Neuronal stem cell (in vitro differentiated cells): Measurements from ENCODE around the gene MUC12.
"Not testable (repeated sequence)": the region's sequence is repeated elsewhere in the genome, so short reads cannot be mapped to it uniquely, and the experiment has no call there.

Experiments used
- DNase-seq: peaks from one replicate; pipeline ENCODE4 v3.0.0-alpha.2; 2013; ENCODE audit warnings: low spot score
- H2AFZ ChIP-seq: one replicate; pipeline ENCODE4 v1.6.1; 2013; ENCODE audit warnings: mild to moderate bottlenecking, low read length, inconsistent platforms
- H2AK5ac ChIP-seq: 2 replicates; pipeline ENCODE4 v1.6.1; 2013; ENCODE audit warnings: low read depth, mild to moderate bottlenecking, inconsistent platforms, low read length, moderate library complexity, mixed read lengths
- H2BK120ac ChIP-seq: 2 replicates; pipeline ENCODE4 v1.6.1; 2013; ENCODE audit warnings: low read depth, mild to moderate bottlenecking, inconsistent platforms, low read length, moderate library complexity, mixed read lengths
- H2BK12ac ChIP-seq: one replicate; pipeline ENCODE4 v1.6.1; 2013; ENCODE audit warnings: low read length, inconsistent platforms
- H2BK15ac ChIP-seq: 2 replicates; pipeline ENCODE4 v1.6.1; 2013; ENCODE audit warnings: mild to moderate bottlenecking, low read length, inconsistent platforms, mixed read lengths
- H2BK5ac ChIP-seq: one replicate; pipeline ENCODE4 v1.6.1; 2013; ENCODE audit warnings: inconsistent platforms, mild to moderate bottlenecking, low read length, moderate library complexity
- H3K14ac ChIP-seq: one replicate; pipeline ENCODE4 v1.6.1; 2013; ENCODE audit warnings: low read length, inconsistent platforms
- H3K18ac ChIP-seq: 2 replicates; pipeline ENCODE4 v1.6.1; 2013; ENCODE audit warnings: low read length, inconsistent platforms
- H3K23ac ChIP-seq: 2 replicates; pipeline ENCODE4 v1.6.1; 2013; ENCODE audit warnings: low read depth, mild to moderate bottlenecking, mixed read lengths, low read length, inconsistent platforms; ENCODE audit not compliant: poor library complexity
- H3K27ac ChIP-seq: replicated peaks from 3 replicates; pipeline ENCODE4 v1.5.1; 2013; ENCODE audit warnings: low read length, inconsistent platforms
- H3K27me3 ChIP-seq, 3 experiments: 2 replicates each; pipeline ENCODE4 v1.6.1; 2013; ENCODE audit warnings: low read length in 3 of 3, mild to moderate bottlenecking in 2 of 3, inconsistent platforms in 1 of 3, low read depth in 1 of 3, mixed read lengths in 1 of 3, moderate library complexity in 1 of 3; ENCODE audit not compliant: control insufficient read depth in 3 of 3, insufficient read depth in 3 of 3
- H3K36me3 ChIP-seq, 2 donors: replicated peaks in 1 of 2; 2 replicates each; pipeline ENCODE4 v1.6.1; 2013; ENCODE audit warnings: low read length in 2 of 2; ENCODE audit not compliant: control insufficient read depth in 2 of 2, insufficient read depth in 2 of 2
- H3K4ac ChIP-seq: 2 replicates; pipeline ENCODE4 v1.6.1; 2013; ENCODE audit warnings: inconsistent platforms, mild to moderate bottlenecking, low read length, moderate library complexity
- H3K4me1 ChIP-seq, 2 donors: 1 replicate in 1 of 2; 2 replicates in 1 of 2; pipeline ENCODE4 v1.6.1; 2013; ENCODE audit warnings: low read length in 2 of 2, low read depth in 1 of 2; ENCODE audit not compliant: control insufficient read depth in 2 of 2, insufficient read depth in 1 of 2
- H3K4me2 ChIP-seq: one replicate; pipeline ENCODE4 v1.6.1; 2013; ENCODE audit warnings: mild to moderate bottlenecking, low read length, inconsistent platforms; ENCODE audit not compliant: insufficient read depth, poor library complexity, severe bottlenecking
- H3K4me3 ChIP-seq, 2 donors: 2 replicates each; pipeline ENCODE4 v1.5.1; 2013; ENCODE audit warnings: low read length in 2 of 2, mild to moderate bottlenecking in 2 of 2, inconsistent platforms in 1 of 2, moderate library complexity in 1 of 2
- H3K79me1 ChIP-seq: one replicate; pipeline ENCODE4 v1.6.1; 2013; ENCODE audit warnings: low read depth, mild to moderate bottlenecking, inconsistent platforms, low read length, moderate library complexity
- H3K9ac ChIP-seq: one replicate; pipeline ENCODE4 v1.6.1; 2013; ENCODE audit warnings: mild to moderate bottlenecking, low read depth, low read length, inconsistent platforms; ENCODE audit not compliant: poor library complexity
- H3K9me3 ChIP-seq, 2 donors: replicated peaks in 1 of 2; 2 replicates each; pipeline versions ENCODE3 to v1.6.1; 2013; ENCODE audit warnings: low read length in 2 of 2, mild to moderate bottlenecking in 2 of 2, inconsistent platforms in 1 of 2, low read depth in 1 of 2, mixed read lengths in 1 of 2, moderate library complexity in 1 of 2; ENCODE audit not compliant: control insufficient read depth in 2 of 2, insufficient read depth in 1 of 2
- H4K8ac ChIP-seq: one replicate; pipeline ENCODE4 v1.6.1; 2013; ENCODE audit warnings: low read depth, mild to moderate bottlenecking, inconsistent platforms, low read length, moderate library complexity
- H4K91ac ChIP-seq: one replicate; pipeline ENCODE4 v1.6.1; 2013; ENCODE audit warnings: low read length, low read depth, mild to moderate bottlenecking, inconsistent platforms; ENCODE audit not compliant: poor library complexity
- WGBS, 2 donors: extraction: QIAGEN DNeasy Blood & Tissue Kit; methylation state at CpG; one replicate each; pipeline ENCODE4 v1.1.7; 2013; ENCODE audit warnings: missing lambda C conversion rate in 2 of 2, mixed read lengths in 1 of 2; ENCODE audit not compliant: insufficient read length in 2 of 2, insufficient replicate concordance in 1 of 2; ENCODE audit errors: extremely low coverage in 2 of 2; 5-methylcytosine and 5-hydroxymethylcytosine counted together

Gene MUC12

DNA sequence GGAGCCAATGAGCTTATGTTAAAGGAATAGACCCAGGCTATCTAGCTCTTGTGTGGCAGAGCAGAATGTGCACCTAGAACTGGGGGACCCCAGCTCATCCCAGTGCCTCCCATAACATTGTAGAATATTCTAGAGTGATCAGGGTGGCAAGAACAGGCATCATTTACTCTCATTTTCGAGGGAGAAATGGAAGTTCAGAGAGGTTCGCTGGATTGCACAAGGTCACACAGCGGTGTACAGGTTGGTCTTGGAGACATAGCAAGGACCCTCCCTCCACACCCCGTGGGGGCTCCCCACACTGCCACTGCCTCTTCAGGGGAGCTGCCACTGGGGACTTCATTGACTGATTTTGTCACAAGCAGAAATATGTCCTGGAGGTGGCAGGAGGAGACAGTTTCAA is 8.9 kb downstream of the MUC12 start:
- no CpG with 5 or more reads among the region's 4 CpGs for WGBS, 2 donors
- no peaks in the 10 kb centered on the region for H3K9me3 ChIP-seq

DNA sequence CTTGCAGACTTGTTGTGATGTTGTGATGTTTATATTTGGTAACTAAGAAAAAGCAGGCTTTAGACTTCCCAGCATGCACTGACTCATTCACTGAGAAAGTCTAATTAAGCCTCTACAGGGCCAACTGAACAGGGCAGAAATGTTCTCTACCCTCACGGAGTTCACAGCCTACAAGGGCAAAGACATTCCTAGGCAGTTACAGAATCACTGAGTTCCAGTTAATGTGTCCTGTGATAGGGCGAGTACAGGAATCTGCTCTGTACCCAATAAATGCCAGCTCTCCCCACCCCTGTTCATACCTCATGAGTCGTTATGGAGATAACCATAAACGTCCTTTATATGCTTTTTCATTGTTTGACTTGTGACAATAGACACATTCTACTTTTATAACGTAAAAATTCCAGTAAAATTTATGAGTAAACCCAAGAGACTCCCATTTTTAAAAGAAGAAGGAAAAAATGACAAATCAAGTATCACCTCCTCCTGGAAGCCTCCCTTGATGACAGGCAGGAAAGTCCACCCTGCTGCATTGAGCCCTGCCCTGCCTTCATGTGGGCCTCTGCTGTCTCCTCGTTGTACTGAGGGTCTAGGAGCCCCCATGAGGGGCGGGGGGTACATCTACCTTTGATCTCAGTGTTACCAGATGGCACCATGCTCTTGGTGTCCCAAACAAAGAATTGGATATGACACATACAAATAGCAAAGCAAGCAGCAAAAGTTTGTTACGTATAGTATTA is 14.3 kb downstream of the MUC12 start:
- Histone ChIP-seq H3K27me3 (no peaks in the 10 kb centered on the region), H3K23ac (no peak overlapping the region), H3K27ac (no peak overlapping the region), H3K4me3 (no peak overlapping the region), H4K91ac (no peak overlapping the region), H3K4me1 (peaks cover 0 to 5% of the 10 kb centered on the region in 2 donors), H3K18ac (no peak overlapping the region), H2BK12ac (no peak overlapping the region), H3K9ac (no peak overlapping the region), H3K9me3 (peaks cover 0 to 5% of the 10 kb centered on the region in 2 donors), H2BK5ac (no peak overlapping the region), H2AK5ac (no peak overlapping the region), H2AFZ (no peak overlapping the region), H3K36me3 (no peaks in the 10 kb centered on the region), H3K14ac (no peak overlapping the region), H3K79me1 (no peaks in the 10 kb centered on the region), H2BK15ac (no peak overlapping the region), H3K4ac (no peak overlapping the region), H3K4me2 (no peak overlapping the region), H4K8ac (no peak overlapping the region), H2BK120ac (no peak overlapping the region)
- WGBS, 2 donors = no CpG with 5 or more reads among the region's 8 CpGs
- DNase-seq = no peak

More for the DNA sequence above, 8.9 kb downstream of the MUC12 start:
- Histone ChIP-seq H3K27ac (no peak overlapping the region), H3K4me2 (no peak overlapping the region), H3K9ac (no peak overlapping the region), H2BK120ac (no peak overlapping the region), H2BK5ac (no peak overlapping the region), H4K8ac (no peak overlapping the region), H3K14ac (no peak overlapping the region), H3K18ac (no peak overlapping the region), H3K4ac (no peak overlapping the region), H2AK5ac (no peak overlapping the region), H3K27me3 (no peaks in the 10 kb centered on the region), H3K4me1 (peaks cover 0 to 8% of the 10 kb centered on the region in 2 donors), H2BK15ac (no peak overlapping the region), H2AFZ (no peak overlapping the region), H3K79me1 (no peaks in the 10 kb centered on the region), H4K91ac (no peak overlapping the region), H3K36me3 (no peaks in the 10 kb centered on the region), H3K23ac (no peak overlapping the region), H3K4me3 (no peak overlapping the region), H2BK12ac (no peak overlapping the region)
- DNase-seq = no peak

DNA sequence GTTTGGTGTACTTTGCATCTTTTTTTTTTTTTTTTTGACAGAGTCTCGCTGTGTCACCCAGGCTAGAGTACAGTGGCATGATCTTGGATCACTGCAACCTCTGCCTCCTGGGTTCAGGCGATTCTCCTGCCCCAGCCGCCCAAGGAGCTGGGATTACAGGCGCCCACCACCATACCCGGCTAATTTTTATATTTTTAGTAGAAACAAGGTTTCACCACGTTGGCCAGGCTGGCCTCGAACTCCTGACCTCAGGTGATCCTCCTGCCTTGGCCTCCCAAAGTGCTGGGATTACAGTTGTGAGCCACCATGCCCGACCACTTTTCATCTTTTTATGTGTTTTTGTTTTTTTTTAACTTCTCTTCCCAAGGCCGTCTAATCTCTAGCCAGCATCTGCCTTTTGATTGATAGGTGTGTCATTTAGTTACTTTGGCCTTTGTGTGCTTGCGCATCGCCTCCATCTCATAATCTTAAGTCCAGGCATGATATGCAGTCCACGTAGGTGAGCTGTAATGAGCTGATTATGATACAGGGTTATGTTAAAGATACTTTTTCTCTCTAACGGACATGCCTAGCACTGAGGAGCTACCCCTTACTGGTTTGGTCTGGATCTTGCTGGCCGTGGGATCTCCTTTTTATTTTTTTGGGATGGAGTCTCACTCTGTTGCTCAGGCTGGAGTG is 15.0 kb downstream of the MUC12 start:
- not testable (repeated sequence) for H2BK120ac ChIP-seq, H3K9ac ChIP-seq, H3K27me3 ChIP-seq, H3K79me1 ChIP-seq, H3K36me3 ChIP-seq, H3K27ac ChIP-seq, H3K4me3 ChIP-seq, H3K9me3 ChIP-seq, H4K91ac ChIP-seq, H3K14ac ChIP-seq, H2AFZ ChIP-seq, H2BK15ac ChIP-seq, H3K4me1 ChIP-seq, DNase-seq, H2BK12ac ChIP-seq, H2AK5ac ChIP-seq, H3K4ac ChIP-seq, H3K18ac ChIP-seq, H3K23ac ChIP-seq, H3K4me2 ChIP-seq, H2BK5ac ChIP-seq, H4K8ac ChIP-seq
- no CpG with 5 or more reads among the region's 14 CpGs for WGBS, 2 donors

DNA sequence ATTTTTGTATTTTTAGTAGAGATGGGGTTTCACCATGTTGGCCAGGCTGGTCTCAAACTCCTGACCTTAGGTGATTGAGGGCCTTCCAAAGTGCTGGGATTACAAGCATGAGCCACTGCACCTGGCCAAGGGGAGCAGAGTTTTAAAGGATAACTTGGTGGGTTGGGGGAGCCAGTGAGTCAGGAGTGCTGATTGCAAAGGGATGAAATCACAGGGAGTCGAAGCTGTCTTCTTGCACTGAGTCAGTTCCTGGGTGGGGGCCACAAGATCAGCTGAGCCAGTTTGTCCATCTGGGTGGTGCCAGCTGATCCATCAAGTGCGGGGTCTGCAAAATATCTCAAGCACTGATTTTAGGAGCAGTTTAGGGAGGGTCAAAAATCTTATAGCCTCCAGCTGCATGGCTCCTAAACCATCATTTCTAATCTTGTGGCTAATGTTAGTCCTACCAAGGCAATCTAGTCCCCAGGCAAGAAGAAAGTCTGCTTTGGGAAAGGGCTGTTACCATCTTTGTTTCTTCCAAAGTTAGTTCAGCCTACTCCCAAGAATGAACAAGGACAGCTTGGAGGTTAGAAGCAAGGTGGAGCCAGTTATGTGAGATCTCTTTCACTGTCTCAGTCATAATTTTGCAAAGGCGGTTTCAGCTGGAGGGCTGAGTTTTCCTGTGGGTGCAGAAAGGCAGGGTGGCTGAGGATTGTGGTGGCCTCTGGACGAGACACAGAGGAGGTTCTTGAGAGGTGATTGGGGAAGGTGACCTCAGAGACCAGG is 15.8 kb downstream of the MUC12 start:
- WGBS, 2 donors = no CpG with 5 or more reads among the region's 4 CpGs
- not testable (repeated sequence) for H2BK15ac ChIP-seq, H3K9ac ChIP-seq, H2AK5ac ChIP-seq, H3K4me2 ChIP-seq, H3K36me3 ChIP-seq, H4K8ac ChIP-seq, H2BK12ac ChIP-seq, H3K9me3 ChIP-seq, H2BK5ac ChIP-seq, H3K4ac ChIP-seq, H3K4me3 ChIP-seq, H3K79me1 ChIP-seq, H3K14ac ChIP-seq, H2BK120ac ChIP-seq, H3K27ac ChIP-seq, H2AFZ ChIP-seq, DNase-seq, H3K27me3 ChIP-seq, H3K4me1 ChIP-seq, H3K18ac ChIP-seq, H4K91ac ChIP-seq, H3K23ac ChIP-seq
